GM21526 (cell line): Measurements from ENCODE around the gene SCFD2.

ENCODE experiments used
- ATAC-seq: cut with Tn5 transposase; IDR thresholded peaks from one replicate; pipeline ENCODE4 v1.9.1; 2021; ENCODE audit warnings: moderate library complexity; ENCODE audit not compliant: unreplicated experiment, low FRiP score

SCFD2 gene

DNA sequence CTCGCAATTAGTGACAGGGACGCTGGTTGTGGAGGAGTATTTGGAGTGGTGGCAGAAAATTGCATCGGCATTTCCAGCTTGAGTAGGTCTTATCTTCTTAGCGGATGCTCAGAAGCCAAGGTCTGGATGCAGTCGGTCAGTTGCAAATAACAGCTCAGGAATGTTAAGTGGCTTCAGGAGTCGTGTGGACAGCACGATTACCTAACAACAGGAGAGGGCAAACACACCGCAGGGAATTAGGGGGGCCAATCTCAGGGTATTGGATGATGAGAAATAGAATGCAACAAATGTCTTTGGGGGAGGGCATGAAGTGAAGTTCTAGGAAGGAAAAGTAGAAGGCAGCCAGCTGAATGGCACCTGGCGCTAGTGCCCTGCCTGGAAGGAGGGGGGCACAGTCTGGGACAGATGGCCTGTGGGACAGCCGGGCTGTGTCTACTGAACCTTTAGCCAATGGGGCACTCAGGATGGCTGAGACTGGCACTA lies 492.0 kb downstream of the SCFD2 start:
- no peak for ATAC-seq

GRCh38 chr4:52873191-52873590 lies 492.7 kb downstream of the SCFD2 start:
- ATAC-seq, result no peak

DNA sequence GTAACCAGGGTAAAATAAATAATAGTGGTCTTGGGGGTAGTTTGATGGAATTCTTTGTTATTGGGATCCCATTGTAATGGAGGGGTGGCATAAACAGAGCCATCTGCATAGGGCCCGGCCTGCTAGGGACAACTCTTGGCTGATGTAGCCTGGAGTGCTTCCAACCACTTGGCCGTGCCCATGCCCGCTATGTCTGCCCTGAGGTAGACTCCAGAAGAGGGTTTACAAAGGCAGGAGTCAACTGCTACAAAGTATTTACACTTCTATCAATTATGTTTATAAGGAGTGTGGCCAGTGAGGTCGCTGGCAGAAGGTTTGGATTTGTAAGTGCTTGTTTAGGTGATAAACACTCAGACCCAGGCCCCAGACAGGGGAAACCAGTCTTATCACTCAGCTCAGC lies 495.6 kb downstream of the SCFD2 start:
- no peak for ATAC-seq

DNA sequence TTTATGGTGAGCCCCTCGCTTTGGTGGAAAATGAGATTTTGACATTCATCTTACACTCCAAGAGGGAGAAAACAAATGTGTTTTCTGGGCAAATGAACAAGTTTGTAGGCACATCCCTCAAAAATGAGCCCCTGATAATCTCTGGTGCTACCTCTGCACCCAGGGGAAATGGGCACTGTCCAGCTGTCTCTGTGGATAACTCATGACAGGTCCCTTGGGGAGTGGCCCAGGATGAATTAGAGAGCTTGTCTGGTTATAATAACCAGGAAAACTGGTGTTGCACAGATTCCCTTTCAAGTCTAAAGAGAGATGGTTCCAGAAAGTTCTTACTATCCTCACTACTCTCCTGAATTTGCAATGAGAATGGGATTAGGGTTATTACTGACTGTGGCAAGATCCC lies 496.2 kb downstream of the SCFD2 start:
- no peak for ATAC-seq

DNA sequence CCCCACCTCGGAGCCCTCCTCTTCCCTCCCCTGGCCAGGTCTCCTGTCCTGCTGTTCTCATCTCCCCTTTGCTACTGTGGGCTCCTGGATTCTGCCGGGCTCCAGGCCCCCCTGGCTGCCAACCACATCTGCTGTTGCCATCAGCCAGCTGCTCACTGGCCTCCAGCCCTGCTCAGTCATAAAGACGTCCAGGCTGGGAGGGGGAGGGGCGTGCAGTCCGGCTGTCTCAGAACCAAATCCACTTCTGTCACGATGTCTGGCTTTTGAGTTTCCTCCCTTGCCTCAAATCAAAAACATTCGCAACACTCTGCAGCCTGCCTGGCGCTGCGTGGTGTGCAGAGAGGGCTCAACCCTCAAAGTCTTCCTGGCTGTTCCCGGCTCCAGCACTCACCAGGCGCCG lies 496.7 kb downstream of the SCFD2 start:
- no peak for ATAC-seq

- ATAC-seq, result no peak
Observed at GRCh38 chr4:52868133-52868532, 497.7 kb downstream of the SCFD2 start.

GRCh38 chr4:52867163-52867562 lies 498.7 kb downstream of the SCFD2 start:
- no peak for ATAC-seq

DNA sequence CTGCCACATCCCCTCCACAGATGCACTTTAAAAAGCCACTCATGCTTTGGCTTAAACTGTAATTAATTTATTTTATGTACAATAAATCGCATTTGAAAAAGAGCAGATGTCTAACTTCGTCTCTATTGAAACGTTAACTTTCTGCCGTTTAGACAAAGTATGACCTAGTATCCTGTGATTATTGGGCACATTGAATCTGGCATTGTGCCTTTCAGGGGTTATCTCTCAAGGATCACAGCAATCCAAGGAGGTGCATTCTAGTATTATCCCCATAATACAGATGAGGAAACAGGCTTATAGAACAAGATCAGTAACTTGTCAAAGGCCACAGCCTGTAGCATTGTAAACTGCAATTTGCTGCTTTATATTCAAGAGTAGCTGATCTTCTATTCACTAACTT lies 499.1 kb downstream of the SCFD2 start:
- no peak for ATAC-seq

GRCh38 chr4:52865300-52865699 lies 500.6 kb downstream of the SCFD2 start:
- no peak for ATAC-seq

GRCh38 chr4:52864793-52865192 lies 501.1 kb downstream of the SCFD2 start:
- ATAC-seq, result no peak

GRCh38 chr4:52863324-52863723 lies 502.5 kb downstream of the SCFD2 start:
- no peak for ATAC-seq

- ATAC-seq, result no peak
Observed at GRCh38 chr4:52862639-52863161, 503.2 kb downstream of the SCFD2 start.

DNA sequence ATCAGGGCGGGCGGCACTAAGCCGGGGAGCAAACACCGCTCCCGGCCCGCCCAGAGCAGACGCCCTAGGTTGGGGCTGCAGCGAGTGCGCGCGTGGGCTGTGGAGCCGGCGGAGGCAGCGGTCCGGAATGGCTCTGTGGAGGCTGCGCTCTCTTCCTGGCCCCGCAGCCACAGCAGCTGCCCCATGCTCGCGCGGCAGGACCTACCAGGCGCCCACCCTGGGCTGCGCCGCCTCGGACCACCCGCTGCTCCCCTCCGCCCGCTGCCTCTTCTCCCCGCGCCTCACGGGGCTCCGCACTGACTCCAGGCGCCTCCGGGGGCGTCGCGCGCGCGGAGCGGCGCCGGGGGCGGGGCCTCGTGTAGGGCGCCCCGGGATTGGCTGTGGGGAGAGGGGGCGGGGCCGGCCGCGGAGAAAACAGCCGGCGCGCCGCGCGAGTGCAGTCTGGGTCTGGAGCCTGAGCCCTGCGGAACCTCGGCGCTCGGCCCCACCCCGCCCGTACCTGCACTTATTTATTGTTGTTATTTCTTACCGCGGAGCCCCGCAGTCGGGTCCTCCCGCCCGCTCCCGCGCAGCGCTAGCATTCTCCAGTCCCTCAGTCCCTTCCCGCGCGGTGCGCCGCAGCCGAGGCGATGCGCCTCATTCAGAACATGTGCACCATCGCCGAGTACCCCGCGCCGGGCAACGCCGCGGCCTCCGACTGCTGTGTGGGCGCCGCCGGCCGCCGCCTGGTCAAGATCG lies 503.8 kb downstream of the SCFD2 start, which contains the start of gene RASL11B:
Gene RASL11B (plus strand): TSS at position 439 of the 738 bp plus-strand sequence. CDS start 191 bp downstream, at position 630.
- peak; percentile 98 for ATAC-seq

GRCh38 chr4:52861171-52861823 lies 504.6 kb downstream of the SCFD2 start:
- no peak for ATAC-seq

DNA sequence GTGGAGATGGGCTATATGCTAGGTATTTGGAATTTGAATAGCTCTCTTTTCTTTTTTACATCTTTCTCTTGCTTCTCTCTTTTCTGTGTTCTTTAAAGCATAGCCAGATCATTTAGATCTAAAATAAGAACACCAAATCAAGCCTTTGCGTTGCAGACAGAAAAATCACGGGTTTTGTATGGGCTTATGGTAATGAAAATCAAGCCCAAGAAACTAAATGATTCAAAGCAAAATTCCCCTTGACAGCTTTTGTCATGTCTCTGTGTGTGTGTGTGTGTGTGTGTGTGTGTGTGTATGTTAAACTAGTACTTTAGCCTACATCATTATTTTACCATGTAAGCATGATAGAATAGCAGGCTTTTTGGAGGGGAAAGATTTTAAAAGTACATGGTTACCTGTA lies 505.5 kb downstream of the SCFD2 start:
- no peak for ATAC-seq

DNA sequence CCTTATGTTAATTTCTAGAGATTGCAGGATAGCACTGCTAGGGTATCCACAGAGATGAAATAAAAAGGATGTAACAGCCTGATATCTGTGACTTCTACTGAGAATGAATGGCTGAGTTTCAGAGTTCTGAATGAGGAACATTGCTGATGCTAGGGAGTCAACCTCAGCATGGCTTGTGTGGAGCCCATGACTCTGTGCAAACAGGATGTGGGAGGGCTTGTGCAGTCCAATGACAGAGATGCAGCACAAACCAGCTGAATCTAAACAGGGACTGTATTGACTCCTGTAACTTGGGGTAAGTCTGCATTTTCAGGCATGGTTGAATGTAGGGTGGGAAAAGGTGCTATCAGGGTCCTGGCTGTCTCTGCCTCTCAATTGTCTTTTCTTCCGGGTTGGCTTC lies 509.1 kb downstream of the SCFD2 start:
- ATAC-seq, result no peak

GRCh38 chr4:52853351-52853750 lies 512.5 kb downstream of the SCFD2 start:
- no peak for ATAC-seq

DNA sequence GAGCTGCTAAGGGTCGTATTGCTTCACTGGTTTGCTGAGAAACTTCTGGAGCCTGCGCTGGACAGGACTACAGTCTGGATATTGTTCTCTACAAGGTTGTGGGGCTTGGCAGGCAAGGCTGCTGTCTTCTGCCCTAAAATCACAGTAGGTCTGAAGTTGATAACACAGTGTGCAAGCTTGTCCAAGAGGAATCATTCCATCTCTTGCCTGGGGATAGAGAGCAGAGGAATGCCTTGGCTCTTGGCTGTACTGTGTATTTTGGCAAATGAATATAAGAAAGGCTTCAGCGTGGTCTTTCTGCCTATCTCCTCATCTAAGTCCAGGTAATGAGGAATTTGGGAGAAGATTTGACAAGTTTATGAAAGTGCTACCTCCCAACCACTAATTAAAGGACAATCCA lies 513.1 kb downstream of the SCFD2 start:
- no peak for ATAC-seq

DNA sequence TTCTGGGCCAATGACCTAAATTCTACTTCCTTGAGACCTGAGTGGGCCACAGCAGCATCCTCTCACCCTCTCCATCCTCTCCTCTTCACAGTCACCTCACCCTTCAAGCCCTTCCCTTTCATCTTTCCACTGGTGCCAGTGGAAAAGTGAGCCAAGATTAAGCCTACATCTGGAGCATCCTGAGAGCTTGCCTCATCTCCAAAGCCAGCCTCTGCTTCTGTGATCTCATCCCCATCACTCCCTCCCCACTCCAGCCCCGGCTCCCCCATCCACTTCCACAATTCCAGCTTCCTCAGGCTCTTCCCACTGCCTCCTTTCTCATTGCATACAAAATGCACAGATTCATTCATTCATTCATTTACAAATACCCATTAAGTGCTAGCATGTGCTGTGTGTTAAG lies 513.8 kb downstream of the SCFD2 start:
- no peak for ATAC-seq

- no peak for ATAC-seq
Observed at GRCh38 chr4:52850406-52851124, 515.3 kb downstream of the SCFD2 start.

GRCh38 chr4:52848254-52848653 lies 517.6 kb downstream of the SCFD2 start:
- no peak for ATAC-seq
